Superior temporal gyrus (tissue), 1 donor: ENCODE data around the gene ZNRF1.
"Not testable (repeated sequence)": the region's sequence is repeated elsewhere in the genome, so short reads cannot be mapped to it uniquely, and the experiment has no call there.

Experiments used
- DNase-seq: peaks from one replicate; pipeline ENCODE4 v3.0.0-alpha.2; 2016; ENCODE audit errors: extremely low spot score

ZNRF1 gene

DNA sequence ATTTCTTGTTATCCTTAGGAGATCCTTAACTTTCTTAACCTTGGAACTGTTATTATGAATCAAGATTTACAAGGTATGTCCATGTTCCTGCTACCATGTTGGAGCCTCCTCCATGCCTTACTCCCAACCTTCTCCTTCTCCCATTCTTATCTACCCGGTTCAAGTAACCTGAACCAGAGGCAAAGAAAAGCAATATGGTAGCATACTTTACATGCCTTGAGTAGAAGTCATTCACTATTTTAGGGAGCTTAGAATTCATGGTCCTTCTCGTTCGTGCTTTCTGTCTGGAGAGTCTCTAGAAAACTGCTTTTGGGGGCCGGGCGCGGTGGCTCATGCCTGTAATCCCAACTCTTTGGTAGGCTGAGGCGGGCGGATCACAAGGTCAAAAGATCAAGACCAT lies 80.1 kb downstream of the ZNRF1 start:
- no peak for DNase-seq

DNA sequence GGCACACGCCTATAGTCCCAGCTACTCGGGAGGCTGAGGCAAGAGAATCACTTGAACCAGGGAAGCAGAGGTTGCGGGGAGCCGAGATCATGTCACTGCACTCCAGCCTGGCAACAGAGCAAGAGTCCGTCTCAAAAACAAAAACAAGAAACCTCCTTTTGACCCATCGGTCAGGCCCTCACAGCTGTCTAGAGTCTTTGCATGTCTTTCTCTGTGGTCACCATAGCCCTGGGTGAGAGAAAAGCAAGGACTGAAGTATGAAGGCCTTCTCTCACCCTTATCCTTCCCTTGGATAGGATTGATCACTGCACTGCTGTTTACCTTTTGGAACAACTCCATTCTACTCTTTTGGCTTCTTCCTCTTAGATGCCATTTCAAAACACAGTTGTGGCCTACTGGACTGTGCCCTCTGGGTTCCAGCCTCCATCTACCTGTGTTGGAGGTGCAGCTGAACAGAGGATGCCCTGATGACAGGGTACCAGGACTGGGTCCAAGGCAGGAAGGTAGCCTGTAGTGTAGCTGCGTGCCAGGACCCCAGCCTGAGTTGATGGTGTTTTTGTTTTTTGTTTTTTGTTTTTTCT lies 80.6 kb downstream of the ZNRF1 start:
- DNase-seq = no peak

DNA sequence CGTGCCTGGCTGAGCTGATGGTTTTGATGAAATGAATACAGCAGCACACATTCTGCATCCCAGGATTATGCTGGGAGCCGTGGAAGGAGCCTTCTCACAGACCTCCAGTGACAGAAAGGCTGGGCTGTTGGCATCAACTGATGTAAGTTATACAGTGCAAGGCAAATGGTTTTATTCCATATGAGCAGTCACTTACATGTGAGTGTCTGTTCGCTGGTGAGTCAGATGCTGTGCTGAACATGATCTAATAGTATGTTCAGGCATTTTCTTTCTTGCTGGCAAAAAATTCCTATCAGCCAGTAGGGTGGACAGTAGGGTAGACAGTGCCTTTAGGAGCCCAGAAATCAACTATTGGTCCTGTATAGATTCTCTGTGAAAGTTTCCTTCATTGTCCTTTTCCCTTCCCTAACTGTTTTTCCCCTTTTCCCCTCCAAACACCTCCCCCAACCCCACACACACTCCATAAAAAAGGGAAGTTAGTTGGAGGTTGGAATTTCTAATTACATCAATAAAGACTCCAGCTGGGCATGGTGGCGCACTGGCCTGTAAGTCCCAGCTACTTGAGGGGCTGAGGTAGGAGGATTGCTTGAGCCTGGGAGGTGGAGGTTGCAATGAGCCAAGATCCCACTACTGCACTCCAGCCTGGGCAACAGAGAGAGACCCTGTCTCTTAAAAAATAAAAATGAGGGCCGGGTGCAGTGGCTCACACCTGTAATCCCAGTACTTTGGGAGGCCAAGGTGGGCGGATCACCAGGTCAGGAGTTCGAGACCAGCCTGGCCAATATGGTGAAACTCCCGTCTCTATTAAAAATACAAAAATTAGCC lies 81.6 kb downstream of the ZNRF1 start:
- no peak for DNase-seq

DNA sequence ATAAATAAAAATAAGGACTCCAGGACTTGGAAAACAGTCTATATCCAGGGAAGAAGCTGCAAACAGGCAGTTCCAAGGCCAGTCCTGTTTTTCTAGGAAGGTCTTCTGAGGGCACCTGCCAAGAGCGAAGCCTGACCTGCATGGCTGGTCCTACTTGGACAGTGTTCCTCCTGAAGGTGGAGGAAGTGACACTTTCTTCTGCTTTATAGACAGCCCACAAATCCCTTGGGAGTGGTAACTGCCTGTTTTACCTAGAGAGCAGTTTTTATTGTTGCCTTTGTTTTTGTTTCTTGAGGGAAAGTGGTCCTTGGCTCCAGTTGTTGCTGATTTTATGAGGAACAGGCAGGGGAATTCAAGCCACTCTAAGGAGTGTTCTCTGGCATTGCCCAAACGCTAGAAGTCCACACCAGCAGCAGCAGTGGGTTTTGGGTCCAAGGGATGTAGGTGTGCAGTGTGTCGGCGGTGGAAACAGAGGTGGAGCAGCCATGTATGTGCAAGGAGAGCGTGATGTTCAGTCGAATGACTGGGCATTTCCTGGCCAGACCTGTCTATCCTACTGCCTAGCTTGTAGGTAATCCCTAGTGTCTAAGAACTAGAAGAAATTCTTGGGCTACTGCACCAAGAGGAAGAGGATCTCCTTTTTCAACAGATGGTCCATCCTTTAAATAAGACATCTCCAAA lies 82.5 kb downstream of the ZNRF1 start:
- DNase-seq = no peak

DNA sequence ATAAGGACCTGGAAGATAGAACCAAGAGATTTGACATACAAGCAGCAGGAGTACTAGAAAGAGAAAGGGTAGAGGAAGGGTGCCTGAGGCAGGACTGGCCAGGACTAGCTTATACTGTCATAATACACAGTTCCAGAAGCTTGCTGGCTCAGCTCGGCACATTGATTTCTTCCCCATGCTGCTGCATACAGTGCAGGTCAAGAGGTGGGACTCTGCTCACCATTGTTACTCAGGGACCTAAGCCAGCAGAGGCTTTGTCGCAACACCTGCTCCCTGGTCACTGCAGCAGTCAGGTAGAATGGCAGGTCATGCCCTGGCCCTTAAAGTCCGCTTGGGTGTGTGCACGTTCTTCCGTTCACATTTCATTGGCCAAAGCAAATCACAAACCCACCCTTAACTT lies 85.0 kb downstream of the ZNRF1 start:
- DNase-seq = no peak

DNA sequence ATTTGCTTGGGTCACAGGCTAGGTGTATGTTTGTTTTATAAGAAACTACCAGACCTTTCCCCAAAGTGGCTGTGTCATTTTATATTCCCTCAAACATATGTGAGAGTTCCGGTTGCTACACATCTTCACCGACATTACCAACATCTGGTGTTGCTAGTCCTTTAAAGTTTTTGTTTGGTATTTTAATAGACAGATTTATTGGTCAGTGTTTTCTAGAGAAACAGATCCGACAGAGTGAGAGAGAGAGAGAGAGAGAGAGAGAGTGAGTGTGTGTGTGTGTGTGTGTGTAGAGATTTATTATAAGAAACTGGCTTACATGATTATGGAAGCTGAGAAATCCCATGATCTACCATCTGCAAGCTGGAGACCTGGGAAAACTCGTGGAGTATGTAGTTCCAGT lies 86.7 kb downstream of the ZNRF1 start:
- no peak for DNase-seq

DNA sequence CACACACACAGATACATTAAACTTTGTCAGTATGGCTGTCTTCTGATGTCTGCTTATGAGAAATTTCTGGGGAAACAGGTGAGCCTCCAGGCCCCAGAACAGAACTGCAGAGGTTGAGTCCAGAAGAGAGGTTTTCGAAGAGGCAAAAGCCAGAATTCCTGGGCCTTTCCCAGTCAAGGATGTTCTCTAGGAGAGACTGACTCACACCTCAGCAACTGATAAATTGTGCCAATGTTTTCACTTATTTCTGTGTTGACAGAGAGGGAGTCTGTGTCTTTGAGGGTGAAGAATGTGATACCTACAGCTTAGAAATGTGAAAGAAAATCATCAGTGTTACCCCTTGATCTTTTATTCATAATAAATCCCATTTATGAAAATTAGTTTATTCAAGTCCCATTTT lies 87.5 kb downstream of the ZNRF1 start:
- DNase-seq = no peak

DNA sequence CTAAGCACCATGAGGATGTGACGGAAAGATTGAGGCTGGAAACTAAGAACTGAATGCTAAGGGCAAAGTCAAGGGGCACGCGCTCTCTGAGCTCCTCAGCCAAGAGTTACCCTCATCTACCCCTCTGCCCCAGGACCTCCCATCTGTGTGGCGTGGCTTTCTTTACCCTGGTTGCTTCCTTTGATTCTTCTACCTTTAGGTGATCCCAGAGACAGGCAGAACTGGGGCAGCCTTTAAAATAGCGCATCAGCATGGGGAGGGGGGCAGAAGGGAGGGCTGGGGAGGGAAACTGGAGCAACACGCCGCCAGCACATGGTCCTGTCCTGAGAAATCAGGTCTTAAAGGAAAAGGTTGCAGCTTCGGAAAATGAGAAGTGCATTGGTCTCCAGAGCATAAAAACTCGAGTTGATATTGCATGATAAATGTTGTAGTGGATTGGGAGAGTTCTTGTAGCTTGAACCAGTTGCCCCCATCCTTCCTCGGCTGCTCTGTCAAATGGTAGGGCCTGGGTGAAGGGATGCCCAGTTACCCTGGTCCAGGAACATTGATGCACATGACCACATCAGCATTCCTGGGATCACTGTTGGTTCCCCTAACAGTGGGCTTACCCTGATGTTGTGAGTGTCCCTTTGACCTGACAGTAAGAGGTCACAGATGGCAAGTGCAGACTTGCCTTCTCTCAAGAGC lies 88.0 kb downstream of the ZNRF1 start:
- DNase-seq = no peak

DNA sequence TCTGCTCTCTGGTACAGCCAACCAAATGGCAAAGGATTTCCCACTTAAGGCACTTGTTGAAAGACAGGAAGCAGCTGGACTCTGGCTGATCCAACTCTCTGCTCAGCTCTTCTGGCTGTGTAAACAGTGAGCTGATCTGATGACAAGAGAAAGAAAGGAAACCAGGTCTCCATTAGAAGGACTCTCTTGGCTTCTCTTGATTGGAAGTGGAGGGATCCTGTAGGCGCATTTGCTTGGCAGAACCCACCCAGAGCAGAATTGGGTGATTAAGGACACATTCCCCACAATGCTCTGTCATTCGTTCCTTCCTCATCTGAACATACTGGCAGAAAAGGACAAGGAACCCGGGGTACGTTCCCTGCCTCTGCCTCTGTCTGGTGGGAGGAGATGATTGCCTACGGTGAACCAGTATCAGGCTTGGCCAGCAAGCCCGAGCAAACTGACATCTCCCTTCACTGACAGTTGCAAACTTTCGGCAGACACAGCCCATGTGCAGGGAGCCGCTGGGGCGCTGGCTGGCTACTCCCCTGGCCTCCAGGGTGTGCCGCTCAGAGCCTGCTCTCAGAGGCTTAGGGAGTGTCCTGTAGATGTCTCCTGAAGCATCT lies 88.7 kb downstream of the ZNRF1 start:
- DNase-seq = no peak

DNA sequence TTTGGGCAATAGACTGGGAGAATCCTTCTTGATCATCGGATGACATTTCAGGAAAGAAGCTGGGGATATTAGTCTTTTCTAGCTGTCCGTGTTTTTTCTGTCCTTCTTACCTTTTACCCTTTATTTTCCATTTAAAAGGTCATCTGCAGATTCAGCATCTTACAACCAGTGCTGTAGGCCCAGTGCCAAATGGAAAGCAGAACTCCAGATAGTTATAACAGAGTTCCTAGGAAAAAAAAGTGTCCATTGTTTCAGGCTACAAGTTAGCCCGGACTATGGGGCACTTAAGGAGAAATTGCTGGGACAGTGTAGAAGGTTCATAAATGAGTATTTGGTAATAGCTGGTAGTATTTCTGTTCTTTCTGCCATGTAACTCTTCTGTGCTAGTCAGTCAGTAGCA lies 89.4 kb downstream of the ZNRF1 start:
- no peak for DNase-seq

DNA sequence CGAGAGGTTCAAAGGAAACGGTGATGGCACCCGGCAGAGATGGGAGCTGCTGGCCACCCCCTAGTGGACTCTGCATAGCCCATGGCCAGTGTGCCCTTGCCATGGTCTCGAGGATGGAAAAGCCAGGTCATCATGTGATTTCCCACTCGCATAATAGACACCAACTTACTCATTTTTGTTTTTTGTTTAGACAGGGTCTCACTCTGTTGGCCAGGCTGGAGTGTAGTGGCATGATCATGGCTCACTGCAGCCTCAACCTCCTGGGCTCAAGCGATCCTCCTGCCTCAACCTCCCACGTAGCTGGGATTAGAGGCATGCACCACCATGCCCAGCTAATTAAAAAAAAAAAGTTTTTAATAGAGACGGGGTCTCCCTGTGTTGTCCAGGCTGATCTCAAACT lies 90.1 kb downstream of the ZNRF1 start:
- DNase-seq = no peak

DNA sequence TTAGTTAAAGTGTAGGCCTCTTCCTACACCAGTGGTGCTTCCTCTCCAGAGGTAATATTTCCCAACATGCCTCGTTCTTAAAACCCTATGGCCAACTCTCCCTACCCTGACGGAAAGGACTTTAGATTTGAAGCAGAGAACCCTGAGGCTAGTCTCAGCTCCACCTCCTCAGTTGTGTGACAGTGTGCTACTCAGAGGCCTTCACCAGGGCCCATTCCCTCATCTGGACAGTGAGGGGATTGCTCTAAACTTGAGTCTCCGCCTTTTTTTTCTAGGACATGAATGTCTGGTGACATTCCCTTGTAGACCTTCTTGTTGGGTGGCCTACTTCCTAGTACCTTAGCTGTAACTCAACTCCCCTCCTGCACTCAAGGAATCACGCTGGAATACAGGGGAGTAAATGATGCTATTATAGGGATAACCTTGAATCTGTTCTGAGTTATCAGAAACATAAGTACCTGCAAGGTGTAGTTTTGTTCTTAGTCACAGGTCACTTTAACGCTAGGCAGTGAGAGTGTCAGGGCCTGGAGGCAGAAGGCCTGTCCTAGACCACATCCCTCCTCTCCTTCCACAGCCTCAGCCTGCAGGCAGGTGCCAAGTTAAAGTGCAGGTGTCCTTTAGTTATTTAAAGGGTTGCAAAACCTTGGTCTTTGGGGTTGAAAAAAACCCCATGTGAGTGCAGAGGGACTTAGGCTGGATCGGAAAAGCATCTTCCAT lies 90.8 kb downstream of the ZNRF1 start:
- no peak for DNase-seq

DNA sequence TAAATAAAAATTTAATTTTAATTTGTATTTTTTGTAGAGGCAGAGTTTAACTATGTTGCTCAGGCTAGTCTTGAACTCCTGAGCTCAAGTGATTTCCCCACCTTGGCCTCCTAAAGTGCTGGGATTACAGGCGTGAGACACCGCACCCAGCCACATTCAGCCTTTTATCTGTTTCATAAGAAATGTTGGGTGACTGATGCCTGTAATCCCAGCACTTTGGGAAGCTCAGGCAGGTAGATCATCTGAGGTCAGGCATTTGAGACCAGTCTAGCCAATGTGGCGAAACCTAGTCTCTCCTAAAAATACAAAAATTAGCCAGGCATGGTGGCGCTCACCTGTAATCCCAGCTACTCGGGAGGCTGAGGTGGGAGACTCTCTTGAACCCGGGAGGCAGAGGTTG lies 92.1 kb downstream of the ZNRF1 start:
- DNase-seq = not testable (repeated sequence)

DNA sequence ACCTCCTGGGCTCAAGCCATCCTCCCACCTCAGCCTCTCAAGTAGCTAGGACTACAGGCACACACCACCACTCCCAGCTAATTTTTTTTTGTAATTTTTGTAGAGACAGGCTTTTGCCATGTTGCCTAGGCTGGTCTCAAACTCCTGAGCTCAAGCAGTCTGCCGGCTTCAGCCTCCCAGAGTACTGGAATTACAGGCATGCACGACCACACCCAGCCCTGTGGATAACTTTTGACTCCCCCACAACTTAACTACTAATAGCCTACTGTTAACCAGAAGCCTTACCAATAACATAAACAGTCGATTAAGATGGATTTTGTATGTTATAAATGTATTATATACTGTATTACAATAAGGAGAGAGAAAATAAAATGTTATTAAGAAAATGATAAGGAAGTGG lies 92.8 kb downstream of the ZNRF1 start:
- not testable (repeated sequence) for DNase-seq

DNA sequence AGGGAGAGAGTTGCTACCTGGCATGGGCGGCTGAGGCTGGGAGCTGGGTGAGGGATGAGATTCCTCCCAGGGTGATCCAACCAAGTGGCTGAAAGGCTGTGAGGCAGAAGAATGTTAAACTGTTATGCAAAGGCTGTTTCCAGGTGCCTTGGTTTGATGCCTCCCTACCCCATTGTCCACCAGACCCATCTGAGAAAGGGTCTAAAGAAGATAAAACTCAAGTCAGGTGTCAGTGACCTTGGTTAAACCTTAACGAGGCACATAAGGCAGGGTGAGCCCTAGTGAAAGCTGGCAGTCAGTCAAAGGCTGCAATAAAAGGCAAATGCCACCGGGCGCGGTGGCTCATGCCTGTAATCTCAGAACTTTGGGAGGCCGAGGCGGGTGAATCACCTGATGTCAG lies 94.0 kb downstream of the ZNRF1 start:
- no peak for DNase-seq

DNA sequence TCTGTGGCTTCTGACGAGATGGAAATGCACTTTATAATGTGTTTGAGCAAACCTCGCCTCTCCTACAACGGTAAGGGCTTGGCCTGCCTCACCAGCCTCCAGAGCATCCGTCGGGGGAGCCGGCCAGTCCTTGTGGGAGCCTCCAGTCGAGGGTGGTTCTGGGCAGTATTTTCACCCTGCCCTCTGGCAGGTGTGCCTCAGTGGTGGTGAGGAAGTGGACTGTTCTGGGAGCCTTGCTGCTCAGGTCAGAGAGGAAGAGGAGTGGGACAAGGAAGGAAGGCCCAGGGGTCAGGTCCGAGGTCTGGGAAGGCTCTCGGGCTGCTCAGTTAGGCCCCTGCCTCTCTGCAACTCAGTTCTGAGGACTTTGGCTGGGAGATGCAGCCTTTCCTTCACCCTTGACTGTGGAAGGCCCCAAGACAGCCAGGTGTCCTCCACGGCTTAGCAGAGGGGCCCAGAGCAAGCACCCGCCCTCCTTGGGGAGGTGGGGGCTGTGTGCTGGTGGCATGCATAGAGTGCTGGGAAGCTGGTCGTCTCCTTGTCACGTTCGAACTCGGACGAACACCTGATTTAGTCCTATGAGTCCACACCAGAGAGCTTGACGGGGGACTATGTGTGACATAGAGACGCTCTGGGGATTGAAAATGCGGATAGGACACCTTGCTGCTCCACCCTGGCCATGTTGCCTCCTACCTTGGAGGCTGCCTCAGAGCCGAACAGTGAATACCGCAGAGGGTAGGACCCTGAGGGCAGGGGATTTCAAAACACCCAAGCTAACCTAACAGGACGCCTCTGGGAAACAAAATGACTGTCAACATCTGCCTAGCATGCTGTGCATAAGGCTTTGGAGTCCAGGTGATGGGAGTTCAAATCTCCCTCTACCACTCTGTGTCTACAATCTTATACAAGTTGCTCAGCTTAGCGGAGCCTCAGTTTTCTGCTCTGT lies 95.0 kb downstream of the ZNRF1 start:
- DNase-seq = no peak

DNA sequence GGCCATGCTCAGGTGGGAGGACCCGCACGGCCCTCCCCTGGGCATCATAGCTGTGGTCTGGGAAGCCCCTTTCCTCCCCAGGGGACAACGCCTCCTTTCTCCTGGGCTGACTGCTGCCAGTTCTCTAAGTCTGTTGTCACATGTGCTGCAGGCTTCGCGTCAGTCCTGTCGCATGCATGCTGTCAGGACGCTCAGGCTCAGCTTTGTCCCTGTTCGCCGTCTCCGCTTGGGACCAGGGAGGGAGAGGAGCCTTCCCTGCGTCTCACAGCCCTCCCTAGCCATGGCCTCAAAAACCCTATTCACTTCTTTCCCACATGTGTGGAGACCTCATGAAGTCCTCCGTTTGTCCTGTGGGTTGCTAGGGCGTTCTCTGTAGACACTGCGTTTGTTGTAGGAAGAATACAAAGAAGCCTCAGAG lies 96.4 kb downstream of the ZNRF1 start:
- no peak for DNase-seq

DNA sequence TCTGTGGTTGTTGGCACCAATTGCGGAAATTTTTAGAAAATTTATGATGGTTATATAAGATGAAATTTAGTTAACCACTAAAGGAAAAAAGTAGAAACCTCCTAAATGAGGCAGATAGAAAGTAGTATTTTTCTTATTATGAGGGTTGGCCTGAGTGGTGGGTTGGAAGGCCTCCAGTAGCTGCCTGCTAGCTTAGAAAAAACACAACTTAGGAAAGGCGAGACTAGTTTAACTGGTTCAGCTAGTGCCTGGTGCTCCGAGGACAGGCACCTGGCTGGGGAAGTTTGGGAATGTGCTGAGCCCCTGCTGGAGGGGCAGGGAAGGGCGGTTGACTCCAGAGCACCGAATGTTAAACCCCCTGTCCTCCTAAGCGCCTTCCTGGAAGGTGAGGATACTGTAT lies 97.8 kb downstream of the ZNRF1 start:
- no peak for DNase-seq

DNA sequence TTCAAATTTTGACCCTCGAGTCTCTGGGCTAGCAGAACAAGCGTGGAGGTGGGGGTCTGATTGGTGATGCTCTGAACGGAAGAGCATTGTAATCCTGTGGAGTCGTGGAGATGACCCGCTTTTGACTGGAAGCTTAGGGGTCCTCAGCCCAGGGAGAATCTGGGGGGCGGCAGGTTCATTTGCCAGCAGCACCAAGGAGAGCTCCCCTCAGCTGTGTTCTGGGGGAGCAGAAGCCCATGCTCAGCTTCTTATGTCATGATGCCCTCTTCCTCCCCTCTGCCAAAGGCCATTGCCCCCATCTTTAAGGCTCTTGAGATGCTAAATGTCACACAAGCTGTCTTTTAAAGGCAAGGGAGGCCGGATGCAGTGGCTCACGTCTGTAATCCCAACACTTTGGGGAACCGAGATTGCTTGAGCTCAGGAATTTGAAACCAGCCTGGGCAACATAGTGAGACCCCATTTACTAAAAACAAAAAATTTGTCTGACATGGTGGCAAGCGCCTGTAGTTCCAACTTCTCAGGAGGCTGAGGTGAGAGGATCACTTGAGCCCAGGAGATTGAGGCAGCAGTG lies 98.5 kb downstream of the ZNRF1 start:
- DNase-seq = no peak
